HUES48 (cell line): Measurements from ENCODE around the gene NOTCH3.

ENCODE experiments used
- H3K27ac ChIP-seq: one replicate; pipeline ENCODE4 v1.7.0; 2013; ENCODE audit warnings: low read depth, low read length, inconsistent platforms
- H3K27me3 ChIP-seq: 2 replicates; pipeline ENCODE4 v1.6.1; 2013; ENCODE audit warnings: mild to moderate bottlenecking, low read length; ENCODE audit not compliant: control insufficient read depth, insufficient read depth
- H3K36me3 ChIP-seq: 2 replicates; pipeline ENCODE4 v1.6.1; 2013; ENCODE audit warnings: low read length; ENCODE audit not compliant: control insufficient read depth, insufficient read depth
- H3K4me1 ChIP-seq: 2 replicates; pipeline ENCODE4 v1.6.1; 2013; ENCODE audit warnings: mild to moderate bottlenecking, low read length; ENCODE audit not compliant: control insufficient read depth, insufficient read depth
- H3K4me3 ChIP-seq: 2 replicates; pipeline ENCODE4 v1.5.1; 2013; ENCODE audit warnings: mild to moderate bottlenecking, low read depth, low read length
- H3K9ac ChIP-seq: 2 replicates; pipeline ENCODE4 v1.6.1; 2013; ENCODE audit warnings: mild to moderate bottlenecking, low read depth, low read length, moderate library complexity
- H3K9me3 ChIP-seq: 2 replicates; pipeline ENCODE4 v1.6.1; 2013; ENCODE audit warnings: low read length; ENCODE audit not compliant: control insufficient read depth, insufficient read depth

Gene NOTCH3

GRCh38 chr19:15118248-15118647, 82.5 kb downstream of the NOTCH3 start:
- H3K9ac ChIP-seq = no peak overlapping the region
- no peaks in the 10 kb centered on the region for H3K4me1 ChIP-seq
- no peaks in the 10 kb centered on the region for H3K27me3 ChIP-seq
- H3K27ac ChIP-seq = no peak overlapping the region
- no peaks in the 10 kb centered on the region for H3K9me3 ChIP-seq
- no peak overlapping the region for H3K4me3 ChIP-seq
- peaks cover 90% of the 10 kb centered on the region for H3K36me3 ChIP-seq

GRCh38 chr19:15116856-15117255, 83.9 kb downstream of the NOTCH3 start:
- Histone ChIP-seq H3K9ac (no peak overlapping the region), H3K9me3 (no peaks in the 10 kb centered on the region), H3K36me3 (peaks cover 92% of the 10 kb centered on the region), H3K4me1 (no peaks in the 10 kb centered on the region), H3K27me3 (no peaks in the 10 kb centered on the region), H3K4me3 (no peak overlapping the region), H3K27ac (no peak overlapping the region)

GRCh38 chr19:15115762-15116615, 84.8 kb downstream of the NOTCH3 start:
- Histone ChIP-seq H3K27me3 (no peaks in the 10 kb centered on the region), H3K4me1 (no peaks in the 10 kb centered on the region), H3K9ac (no peak overlapping the region), H3K4me3 (no peak overlapping the region), H3K27ac (no peak overlapping the region), H3K9me3 (no peaks in the 10 kb centered on the region), H3K36me3 (peaks cover 97% of the 10 kb centered on the region)

- H3K9me3 ChIP-seq = no peaks in the 10 kb centered on the region
- H3K27me3 ChIP-seq = no peaks in the 10 kb centered on the region
- H3K36me3 ChIP-seq = peaks cover 97% of the 10 kb centered on the region
- H3K9ac ChIP-seq = no peak overlapping the region
- H3K4me3 ChIP-seq = no peak overlapping the region
- H3K4me1 ChIP-seq = no peaks in the 10 kb centered on the region
- H3K27ac ChIP-seq = no peak overlapping the region
These were observed 85.7 kb downstream of the NOTCH3 start for GRCh38 chr19:15115080-15115479.

- Histone ChIP-seq H3K9me3 (no peaks in the 10 kb centered on the region), H3K27me3 (no peaks in the 10 kb centered on the region)
These were observed 86.6 kb downstream of the NOTCH3 start for GRCh38 chr19:15114153-15114540.

GRCh38 chr19:15113245-15114152, 87.3 kb downstream of the NOTCH3 start:
- Histone ChIP-seq H3K27ac (no peak overlapping the region), H3K27me3 (no peaks in the 10 kb centered on the region), H3K36me3 (peaks cover 86% of the 10 kb centered on the region), H3K4me3 (no peak overlapping the region), H3K9ac (no peak overlapping the region), H3K4me1 (0 out of 2 replicates have a peak, but pooled peaks cover 4% of the 10 kb centered on the region), H3K9me3 (no peaks in the 10 kb centered on the region)

More at GRCh38 chr19:15114153-15114540, 86.6 kb downstream of the NOTCH3 start:
- no peak overlapping the region for H3K27ac ChIP-seq
- H3K9ac ChIP-seq = no peak overlapping the region
- no peak overlapping the region for H3K4me3 ChIP-seq
- H3K4me1 ChIP-seq = no peaks in the 10 kb centered on the region
- peaks cover 92% of the 10 kb centered on the region for H3K36me3 ChIP-seq

GRCh38 chr19:15112385-15112784, 88.4 kb downstream of the NOTCH3 start:
- Histone ChIP-seq H3K4me3 (no peak overlapping the region), H3K4me1 (peaks cover 9% of the 10 kb centered on the region; the same call in 1 of the 2 replicates), H3K9ac (no peak overlapping the region), H3K36me3 (peaks cover 75% of the 10 kb centered on the region), H3K27ac (no peak overlapping the region), H3K9me3 (no peaks in the 10 kb centered on the region), H3K27me3 (no peaks in the 10 kb centered on the region)

GRCh38 chr19:15111758-15112157, 89.0 kb downstream of the NOTCH3 start:
- Histone ChIP-seq H3K9me3 (no peaks in the 10 kb centered on the region), H3K9ac (no peak overlapping the region), H3K36me3 (peaks cover 68% of the 10 kb centered on the region), H3K27me3 (no peaks in the 10 kb centered on the region), H3K4me1 (peaks cover 9% of the 10 kb centered on the region; the same call in 1 of the 2 replicates), H3K4me3 (no peak overlapping the region), H3K27ac (no peak overlapping the region)

- Histone ChIP-seq H3K4me3 (no peak overlapping the region), H3K9me3 (no peaks in the 10 kb centered on the region), H3K4me1 (peaks cover 13% of the 10 kb centered on the region; the same call in 1 of the 2 replicates), H3K27ac (no peak overlapping the region), H3K27me3 (no peaks in the 10 kb centered on the region), H3K9ac (no peak overlapping the region), H3K36me3 (peaks cover 55% of the 10 kb centered on the region)
These were observed 90.4 kb downstream of the NOTCH3 start for GRCh38 chr19:15110418-15110815.

GRCh38 chr19:15109768-15110417, 90.9 kb downstream of the NOTCH3 start:
- Histone ChIP-seq H3K27ac (no peak overlapping the region), H3K36me3 (peaks cover 50% of the 10 kb centered on the region), H3K9ac (no peak overlapping the region), H3K27me3 (no peaks in the 10 kb centered on the region), H3K4me1 (peaks cover 13% of the 10 kb centered on the region; the same call in 1 of the 2 replicates), H3K4me3 (no peak overlapping the region), H3K9me3 (no peaks in the 10 kb centered on the region)
